Endodermal cell (in vitro differentiated cells): ENCODE data around the gene MAP3K3. TPM values are rescaled to one million over a fixed set of nuclear protein-coding genes. Genes with fewer than 3 reads are reported as not detected.

Experiments used
- DNase-seq: peaks from one replicate; pipeline ENCODE4 v3.0.0-alpha.2; 2017
- H3K27ac ChIP-seq: 2 replicates; pipeline ENCODE4 v1.5.1; 2013; ENCODE audit warnings: mild to moderate bottlenecking, low read depth, low read length, moderate library complexity
- H3K27me3 ChIP-seq: 2 replicates; pipeline ENCODE4 v1.6.1; 2013; ENCODE audit warnings: mild to moderate bottlenecking, low read length, moderate library complexity; ENCODE audit not compliant: insufficient read depth, control insufficient read depth, poor library complexity, severe bottlenecking
- H3K36me3 ChIP-seq: 2 replicates; pipeline ENCODE4 v1.7.0; 2013; ENCODE audit warnings: mild to moderate bottlenecking, low read length, moderate library complexity; ENCODE audit not compliant: control insufficient read depth, insufficient read depth
- H3K4me1 ChIP-seq: one replicate; pipeline ENCODE4 v1.7.0; 2013; ENCODE audit warnings: low read length; ENCODE audit not compliant: control insufficient read depth, insufficient read depth
- H3K4me3 ChIP-seq: 2 replicates; pipeline ENCODE4 v1.5.1; 2013; ENCODE audit warnings: mild to moderate bottlenecking, low read length, moderate library complexity
- H3K9ac ChIP-seq: 2 replicates; pipeline ENCODE4 v1.6.1; 2013; ENCODE audit warnings: mild to moderate bottlenecking, low read length, moderate library complexity; ENCODE audit not compliant: poor library complexity, severe bottlenecking; ENCODE audit errors: extremely low read depth
- H3K9me3 ChIP-seq: 2 replicates; pipeline ENCODE4 v1.6.1; 2013; ENCODE audit warnings: mild to moderate bottlenecking, low read length, moderate library complexity; ENCODE audit not compliant: control insufficient read depth
- H3K27ac Mint-ChIP-seq: 2 replicates; pipeline ENCODE4 v1.8.0; 2020; ENCODE audit warnings: mixed read lengths
- H3K27me3 Mint-ChIP-seq: 2 replicates; pipeline ENCODE4 v1.8.0; 2021; ENCODE audit warnings: mild to moderate bottlenecking, mixed read lengths; ENCODE audit not compliant: insufficient read depth
- H3K36me3 Mint-ChIP-seq: 2 replicates; pipeline ENCODE4 v1.8.0; 2020; ENCODE audit warnings: low read depth, mixed read lengths
- H3K4me1 Mint-ChIP-seq: 2 replicates; pipeline ENCODE4 v1.8.0; 2020; ENCODE audit warnings: mixed read lengths
- H3K4me3 Mint-ChIP-seq: 2 replicates; pipeline ENCODE4 v1.8.0; 2020; ENCODE audit warnings: mild to moderate bottlenecking, moderate library complexity, mixed read lengths
- H3K9me3 Mint-ChIP-seq: 2 replicates; pipeline ENCODE4 v1.8.0; 2020; ENCODE audit warnings: mild to moderate bottlenecking, mixed read lengths
- WGBS, 2 experiments: methylation state at CpG; one replicate each; pipeline versions ENCODE4 v1.1.5 to v1.1.7; 2013; ENCODE audit warnings: missing lambda C conversion rate in 2 of 2, mixed read lengths in 1 of 2; ENCODE audit not compliant: insufficient coverage in 1 of 2, insufficient read length in 1 of 2; 5-methylcytosine and 5-hydroxymethylcytosine counted together
- total RNA-seq, 2 donors: library from RNA; stranded (reverse); fragmentation: NEBNext Ultra II Directional in 1 of 2; extraction: Animal tissue kit (Norgen Biotek cat#: 25700) in 1 of 2; gene quantifications; 2 replicates in 1 of 2; 3 replicates in 1 of 2; pipeline ENCODE4 v1.2.1, GENCODE V29; 2021
- TF ChIP-seq, protein P1 (sequence below): fragments of 200-600 bp; sonication (generic); conservative IDR thresholded peaks from 2 replicates; pipeline ENCODE4 v1.5.0; 2021; ENCODE audit warnings: antibody characterized with exemption, mild to moderate bottlenecking

Gene MAP3K3
- total RNA-seq, 2 donors from 2014 or later: 19.9 to 23.3 TPM

GRCh38 chr17:63682981-63683380, 60.8 kb downstream of the MAP3K3 start:
- peaks cover 18% of the 10 kb centered on the region for H3K36me3 Mint-ChIP-seq
- DNase-seq: no peak
- H3K4me3 Mint-ChIP-seq: no peak overlapping the region
- no peaks in the 10 kb centered on the region for H3K27me3 ChIP-seq
- H3K4me1 ChIP-seq: no peaks in the 10 kb centered on the region
- no peak overlapping the region for H3K27ac Mint-ChIP-seq
- no peak overlapping the region for H3K4me3 ChIP-seq
- TF ChIP-seq, protein P1, sequence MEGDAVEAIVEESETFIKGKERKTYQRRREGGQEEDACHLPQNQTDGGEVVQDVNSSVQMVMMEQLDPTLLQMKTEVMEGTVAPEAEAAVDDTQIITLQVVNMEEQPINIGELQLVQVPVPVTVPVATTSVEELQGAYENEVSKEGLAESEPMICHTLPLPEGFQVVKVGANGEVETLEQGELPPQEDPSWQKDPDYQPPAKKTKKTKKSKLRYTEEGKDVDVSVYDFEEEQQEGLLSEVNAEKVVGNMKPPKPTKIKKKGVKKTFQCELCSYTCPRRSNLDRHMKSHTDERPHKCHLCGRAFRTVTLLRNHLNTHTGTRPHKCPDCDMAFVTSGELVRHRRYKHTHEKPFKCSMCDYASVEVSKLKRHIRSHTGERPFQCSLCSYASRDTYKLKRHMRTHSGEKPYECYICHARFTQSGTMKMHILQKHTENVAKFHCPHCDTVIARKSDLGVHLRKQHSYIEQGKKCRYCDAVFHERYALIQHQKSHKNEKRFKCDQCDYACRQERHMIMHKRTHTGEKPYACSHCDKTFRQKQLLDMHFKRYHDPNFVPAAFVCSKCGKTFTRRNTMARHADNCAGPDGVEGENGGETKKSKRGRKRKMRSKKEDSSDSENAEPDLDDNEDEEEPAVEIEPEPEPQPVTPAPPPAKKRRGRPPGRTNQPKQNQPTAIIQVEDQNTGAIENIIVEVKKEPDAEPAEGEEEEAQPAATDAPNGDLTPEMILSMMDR: no peak
- no peak overlapping the region for H3K9ac ChIP-seq
- H3K4me1 Mint-ChIP-seq: peaks cover 20% of the 10 kb centered on the region
- H3K9me3 ChIP-seq: no peaks in the 10 kb centered on the region
- peaks cover 30% of the 10 kb centered on the region for H3K36me3 ChIP-seq
- no peak overlapping the region for H3K27ac ChIP-seq
- H3K27me3 Mint-ChIP-seq: no peaks in the 10 kb centered on the region
- no peaks in the 10 kb centered on the region for H3K9me3 Mint-ChIP-seq

DNA sequence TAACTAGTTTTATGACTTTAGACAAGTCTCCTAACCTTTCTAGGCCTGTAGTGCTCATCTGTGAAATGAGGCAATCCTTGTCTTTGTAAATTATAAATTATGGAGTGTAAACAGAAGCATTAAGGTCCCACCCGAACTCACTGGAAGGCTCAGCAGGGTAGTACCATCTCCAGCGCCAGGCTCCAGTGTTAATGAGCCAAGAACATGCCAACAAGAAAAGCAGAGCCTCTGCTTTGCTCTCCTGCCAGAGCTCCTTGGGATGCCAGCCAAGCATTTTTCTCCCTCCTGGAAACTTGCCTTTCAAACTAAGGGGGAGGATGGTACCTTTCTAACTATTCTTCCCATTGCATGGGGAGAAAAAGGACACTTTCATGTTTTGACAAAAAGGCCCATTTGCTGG, 62.8 kb downstream of the MAP3K3 start:
- Mint-ChIP-seq H3K27me3 (no peaks in the 10 kb centered on the region), H3K4me1 (peaks cover 17% of the 10 kb centered on the region), H3K4me3 (no peak overlapping the region), H3K36me3 (peaks cover 21% of the 10 kb centered on the region), H3K9me3 (no peaks in the 10 kb centered on the region), H3K27ac (no peak overlapping the region)
- H3K36me3 ChIP-seq: peaks cover 44% of the 10 kb centered on the region
- no peak overlapping the region for H3K9ac ChIP-seq
- no peak overlapping the region for H3K4me3 ChIP-seq
- H3K4me1 ChIP-seq: no peaks in the 10 kb centered on the region
- DNase-seq: no peak
- H3K27ac ChIP-seq: no peak overlapping the region
- H3K27me3 ChIP-seq: no peaks in the 10 kb centered on the region
- 88 to 90% methylated on average over 2 of the region's 2 CpGs for WGBS, 2 experiments
- H3K9me3 ChIP-seq: no peaks in the 10 kb centered on the region
- TF ChIP-seq, protein P1: no peak

- Mint-ChIP-seq H3K36me3 (peaks cover 27% of the 10 kb centered on the region), H3K27me3 (no peaks in the 10 kb centered on the region), H3K27ac (no peak overlapping the region), H3K4me1 (peaks cover 11% of the 10 kb centered on the region), H3K9me3 (no peaks in the 10 kb centered on the region), H3K4me3 (no peak overlapping the region)
- Histone ChIP-seq H3K9me3 (no peaks in the 10 kb centered on the region), H3K27ac (no peak overlapping the region), H3K27me3 (no peaks in the 10 kb centered on the region), H3K4me3 (no peak overlapping the region), H3K9ac (no peak overlapping the region), H3K36me3 (peaks cover 48% of the 10 kb centered on the region), H3K4me1 (no peaks in the 10 kb centered on the region)
- WGBS, 2 experiments: 100% methylated on average over 2 of the region's 3 CpGs; no CpG with 5 or more reads in 1 of the 2 experiments
- DNase-seq: no peak
- TF ChIP-seq, protein P1: no peak
Measured at GRCh38 chr17:63685578-63685977, 63.4 kb downstream of the MAP3K3 start.
